Astrocyte of the spinal cord (primary cell): Measurements from ENCODE around the gene COMMD1.

Experiments
- DNase-seq: peaks from one replicate; pipeline ENCODE4 v3.0.0; 2011; ENCODE audit warnings: low read depth, low spot score
- H3K4me3 ChIP-seq: 2 replicates; pipeline ENCODE4 v1.5.1; 2011; ENCODE audit warnings: low read depth, mild to moderate bottlenecking, low read length, moderate library complexity
- in situ Hi-C: cut with HindIII; loops from 2 replicates; pipeline ENCODE4 v1.10.0; 2017; ENCODE audit warnings: low sequenced_read_pairs
- TF ChIP-seq, protein P1 (sequence below): IDR thresholded peaks from 2 replicates; pipeline ENCODE4 v1.5.1; 2012; ENCODE audit warnings: low read depth, mild to moderate bottlenecking, low read length, inconsistent platforms

The COMMD1 gene

DNA sequence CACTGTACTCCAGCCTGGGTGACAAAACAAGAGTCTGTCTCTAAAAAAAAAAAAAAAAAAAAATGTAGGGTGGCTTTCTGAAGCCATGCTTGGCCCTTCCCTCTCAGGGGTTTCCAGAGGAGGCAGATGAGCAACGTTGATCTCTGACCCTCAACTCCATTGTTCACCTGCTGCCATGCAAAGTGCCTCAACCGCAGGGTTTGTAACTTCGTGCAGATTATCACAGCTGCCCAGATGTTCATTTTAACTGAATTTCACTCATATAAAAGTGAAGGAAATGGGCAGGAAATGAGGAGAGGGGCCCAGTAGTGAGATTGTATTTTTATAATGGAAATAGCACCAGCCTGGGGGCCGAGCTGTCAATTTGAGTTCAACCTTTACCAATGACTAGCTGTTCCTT lies 275.5 kb downstream of the COMMD1 start:
- no peak for DNase-seq
- H3K4me3 ChIP-seq, result no peak overlapping the region
- TF ChIP-seq, protein P1, sequence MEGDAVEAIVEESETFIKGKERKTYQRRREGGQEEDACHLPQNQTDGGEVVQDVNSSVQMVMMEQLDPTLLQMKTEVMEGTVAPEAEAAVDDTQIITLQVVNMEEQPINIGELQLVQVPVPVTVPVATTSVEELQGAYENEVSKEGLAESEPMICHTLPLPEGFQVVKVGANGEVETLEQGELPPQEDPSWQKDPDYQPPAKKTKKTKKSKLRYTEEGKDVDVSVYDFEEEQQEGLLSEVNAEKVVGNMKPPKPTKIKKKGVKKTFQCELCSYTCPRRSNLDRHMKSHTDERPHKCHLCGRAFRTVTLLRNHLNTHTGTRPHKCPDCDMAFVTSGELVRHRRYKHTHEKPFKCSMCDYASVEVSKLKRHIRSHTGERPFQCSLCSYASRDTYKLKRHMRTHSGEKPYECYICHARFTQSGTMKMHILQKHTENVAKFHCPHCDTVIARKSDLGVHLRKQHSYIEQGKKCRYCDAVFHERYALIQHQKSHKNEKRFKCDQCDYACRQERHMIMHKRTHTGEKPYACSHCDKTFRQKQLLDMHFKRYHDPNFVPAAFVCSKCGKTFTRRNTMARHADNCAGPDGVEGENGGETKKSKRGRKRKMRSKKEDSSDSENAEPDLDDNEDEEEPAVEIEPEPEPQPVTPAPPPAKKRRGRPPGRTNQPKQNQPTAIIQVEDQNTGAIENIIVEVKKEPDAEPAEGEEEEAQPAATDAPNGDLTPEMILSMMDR, result no peak
- in situ Hi-C loops, result no loop called here

DNA sequence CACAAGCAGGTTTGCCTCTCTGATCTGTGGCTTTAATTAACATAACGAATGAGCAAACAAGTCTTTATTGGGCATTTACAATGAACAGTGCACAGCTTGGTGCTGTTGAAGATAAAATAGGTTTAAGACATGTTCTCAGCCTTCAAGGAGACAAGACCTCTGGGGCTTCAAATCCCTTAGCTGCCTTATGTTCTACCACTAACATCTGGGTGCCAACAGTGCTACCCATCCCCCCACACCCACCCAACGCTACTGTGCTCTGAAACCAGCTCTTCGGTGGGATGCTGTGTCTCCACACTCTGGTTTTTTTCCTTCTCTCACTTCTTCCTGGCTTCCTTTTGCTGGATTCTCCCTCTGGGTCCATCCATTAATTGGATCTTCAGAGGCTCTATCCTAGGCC lies 276.4 kb downstream of the COMMD1 start:
- no peak for DNase-seq
- TF ChIP-seq, protein P1, result no peak
- in situ Hi-C loops, result no loop called here
- H3K4me3 ChIP-seq, result no peak overlapping the region

DNA sequence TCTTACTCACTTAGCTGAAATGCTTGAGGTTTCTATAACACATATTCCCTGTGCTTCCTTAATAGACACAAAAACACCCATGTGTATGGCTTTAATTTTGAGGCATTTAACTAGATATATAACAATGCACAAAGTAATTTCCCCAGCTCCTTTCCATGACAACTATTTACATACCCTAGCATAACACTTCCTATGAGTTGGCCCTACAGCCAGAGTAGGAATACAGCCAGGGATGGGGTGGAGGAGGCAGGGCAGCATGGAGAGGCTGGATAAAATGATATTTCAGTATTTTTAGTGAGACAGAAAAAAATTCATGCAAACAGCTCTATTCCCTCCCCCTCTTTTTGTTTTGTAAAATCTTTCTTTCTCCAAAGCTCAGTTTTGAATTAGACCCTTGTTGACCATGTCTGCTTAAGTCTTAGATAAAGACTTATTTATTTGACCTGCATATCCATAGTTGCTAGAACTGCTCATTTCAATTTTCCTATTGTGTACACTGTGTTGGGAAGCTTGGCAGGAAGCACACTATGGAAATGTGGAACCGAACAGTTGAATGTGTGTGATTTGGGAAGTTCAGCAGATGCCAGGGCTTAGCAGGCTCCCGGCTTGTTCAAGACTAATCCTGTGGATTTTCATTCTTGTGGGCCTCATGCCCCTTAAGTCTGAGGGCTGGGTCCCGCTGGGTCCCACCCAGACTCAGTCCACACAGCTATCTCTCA lies 279.2 kb downstream of the COMMD1 start:
- TF ChIP-seq, protein P1, result no peak
- no peak overlapping the region for H3K4me3 ChIP-seq
- in situ Hi-C loops, result no loop called here
- no peak for DNase-seq
